Measurements from ENCODE around the gene CDK18.
A peak's percentile ranks its signal among the peaks of the same experiment; 100 is the strongest.

Gene CDK18

GRCh38 chr1:205520709-205521108 is 16.2 kb downstream of the CDK18 start:
- Mint-ChIP-seq H3K36me3 (no peaks in the 10 kb centered on the region), H3K4me1 (ENCODE audit: low read depth) (no peaks in the 10 kb centered on the region), H3K27ac (no peak overlapping the region), H3K27me3 (no peaks in the 10 kb centered on the region), H3K9me3 (ENCODE audit: low read depth) (no peaks in the 10 kb centered on the region), H3K4me3 (no peak overlapping the region)

GRCh38 chr1:205521686-205522085 is 17.2 kb downstream of the CDK18 start:
- no peaks in the 10 kb centered on the region for H3K27me3 Mint-ChIP-seq
- no peaks in the 10 kb centered on the region for H3K9me3 Mint-ChIP-seq (ENCODE audit: low read depth)
- H3K27ac Mint-ChIP-seq: no peak overlapping the region
- H3K4me1 Mint-ChIP-seq (ENCODE audit: low read depth): no peaks in the 10 kb centered on the region
- H3K36me3 Mint-ChIP-seq: no peaks in the 10 kb centered on the region
- no peak overlapping the region for H3K4me3 Mint-ChIP-seq

- no peaks in the 10 kb centered on the region for H3K4me1 Mint-ChIP-seq (ENCODE audit: low read depth)
- H3K4me3 Mint-ChIP-seq: no peak overlapping the region
- no peaks in the 10 kb centered on the region for H3K27me3 Mint-ChIP-seq
- H3K27ac Mint-ChIP-seq: no peak overlapping the region
- no peaks in the 10 kb centered on the region for H3K36me3 Mint-ChIP-seq
- no peaks in the 10 kb centered on the region for H3K9me3 Mint-ChIP-seq (ENCODE audit: low read depth)
Measured at GRCh38 chr1:205522692-205523091, 18.2 kb downstream of the CDK18 start.

- Mint-ChIP-seq H3K27me3 (no peaks in the 10 kb centered on the region), H3K4me1 (ENCODE audit: low read depth) (no peaks in the 10 kb centered on the region), H3K9me3 (ENCODE audit: low read depth) (no peaks in the 10 kb centered on the region), H3K36me3 (no peaks in the 10 kb centered on the region), H3K27ac (no peak overlapping the region), H3K4me3 (no peak overlapping the region)
Measured at GRCh38 chr1:205523261-205523890, 18.9 kb downstream of the CDK18 start.

GRCh38 chr1:205523891-205524793 is 19.7 kb downstream of the CDK18 start:
- H3K4me3 Mint-ChIP-seq: no peak overlapping the region
- no peak overlapping the region for H3K27ac Mint-ChIP-seq
- H3K27me3 Mint-ChIP-seq: no peaks in the 10 kb centered on the region
- no peaks in the 10 kb centered on the region for H3K36me3 Mint-ChIP-seq
- H3K4me1 Mint-ChIP-seq (ENCODE audit: low read depth): no peaks in the 10 kb centered on the region
- H3K9me3 Mint-ChIP-seq (ENCODE audit: low read depth): no peaks in the 10 kb centered on the region

GRCh38 chr1:205524794-205525101 is 20.3 kb downstream of the CDK18 start:
- Mint-ChIP-seq H3K4me1 (ENCODE audit: low read depth) (peaks cover 4% of the 10 kb centered on the region), H3K4me3 (no peak overlapping the region), H3K27ac (no peak overlapping the region), H3K9me3 (ENCODE audit: low read depth) (no peaks in the 10 kb centered on the region), H3K27me3 (no peaks in the 10 kb centered on the region), H3K36me3 (no peaks in the 10 kb centered on the region)

- no peaks in the 10 kb centered on the region for H3K9me3 Mint-ChIP-seq (ENCODE audit: low read depth)
- no peak overlapping the region for H3K27ac Mint-ChIP-seq
- peaks cover 4% of the 10 kb centered on the region for H3K4me1 Mint-ChIP-seq (ENCODE audit: low read depth)
- no peaks in the 10 kb centered on the region for H3K36me3 Mint-ChIP-seq
- no peaks in the 10 kb centered on the region for H3K27me3 Mint-ChIP-seq
- no peak overlapping the region for H3K4me3 Mint-ChIP-seq
Measured at GRCh38 chr1:205525495-205526285, 21.2 kb downstream of the CDK18 start.

GRCh38 chr1:205526431-205526830 is 22.0 kb downstream of the CDK18 start:
- no peaks in the 10 kb centered on the region for H3K27me3 Mint-ChIP-seq
- no peaks in the 10 kb centered on the region for H3K9me3 Mint-ChIP-seq (ENCODE audit: low read depth)
- H3K4me1 Mint-ChIP-seq (ENCODE audit: low read depth): peaks cover 4% of the 10 kb centered on the region
- no peak overlapping the region for H3K4me3 Mint-ChIP-seq
- H3K36me3 Mint-ChIP-seq: no peaks in the 10 kb centered on the region
- H3K27ac Mint-ChIP-seq: no peak overlapping the region

- Mint-ChIP-seq H3K9me3 (ENCODE audit: low read depth) (no peaks in the 10 kb centered on the region), H3K4me3 (no peak overlapping the region), H3K4me1 (ENCODE audit: low read depth) (peaks cover 4% of the 10 kb centered on the region), H3K27me3 (no peaks in the 10 kb centered on the region), H3K27ac (no peak overlapping the region), H3K36me3 (no peaks in the 10 kb centered on the region)
Measured at GRCh38 chr1:205527931-205528330, 23.5 kb downstream of the CDK18 start.

- Mint-ChIP-seq H3K9me3 (ENCODE audit: low read depth) (no peaks in the 10 kb centered on the region), H3K4me3 (no peak overlapping the region), H3K36me3 (no peaks in the 10 kb centered on the region), H3K27ac (no peak overlapping the region), H3K27me3 (no peaks in the 10 kb centered on the region), H3K4me1 (ENCODE audit: low read depth) (peaks cover 4% of the 10 kb centered on the region)
Measured at GRCh38 chr1:205528446-205528886, 24.0 kb downstream of the CDK18 start.

- Mint-ChIP-seq H3K4me3 (peak overlapping the region; percentile 53), H3K36me3 (no peaks in the 10 kb centered on the region), H3K9me3 (ENCODE audit: low read depth) (no peaks in the 10 kb centered on the region), H3K27me3 (no peaks in the 10 kb centered on the region), H3K4me1 (ENCODE audit: low read depth) (peaks cover 4% of the 10 kb centered on the region), H3K27ac (no peak overlapping the region)
Measured at GRCh38 chr1:205528887-205529825, 24.7 kb downstream of the CDK18 start.

GRCh38 chr1:205530116-205530515 is 25.6 kb downstream of the CDK18 start:
- Mint-ChIP-seq H3K4me3 (no peak overlapping the region), H3K27ac (no peak overlapping the region), H3K36me3 (no peaks in the 10 kb centered on the region), H3K27me3 (no peaks in the 10 kb centered on the region), H3K9me3 (ENCODE audit: low read depth) (no peaks in the 10 kb centered on the region), H3K4me1 (ENCODE audit: low read depth) (peaks cover 4% of the 10 kb centered on the region)

GRCh38 chr1:205531191-205532025 is 26.9 kb downstream of the CDK18 start:
- Mint-ChIP-seq H3K27me3 (no peaks in the 10 kb centered on the region), H3K4me1 (ENCODE audit: low read depth) (peaks cover 4% of the 10 kb centered on the region), H3K4me3 (no peak overlapping the region), H3K9me3 (ENCODE audit: low read depth) (no peaks in the 10 kb centered on the region), H3K36me3 (no peaks in the 10 kb centered on the region), H3K27ac (no peak overlapping the region)

Data from activated naive CD8-positive, alpha-beta T cell (primary cell).